Measurements from ENCODE around the gene WHRN.

WHRN gene

DNA sequence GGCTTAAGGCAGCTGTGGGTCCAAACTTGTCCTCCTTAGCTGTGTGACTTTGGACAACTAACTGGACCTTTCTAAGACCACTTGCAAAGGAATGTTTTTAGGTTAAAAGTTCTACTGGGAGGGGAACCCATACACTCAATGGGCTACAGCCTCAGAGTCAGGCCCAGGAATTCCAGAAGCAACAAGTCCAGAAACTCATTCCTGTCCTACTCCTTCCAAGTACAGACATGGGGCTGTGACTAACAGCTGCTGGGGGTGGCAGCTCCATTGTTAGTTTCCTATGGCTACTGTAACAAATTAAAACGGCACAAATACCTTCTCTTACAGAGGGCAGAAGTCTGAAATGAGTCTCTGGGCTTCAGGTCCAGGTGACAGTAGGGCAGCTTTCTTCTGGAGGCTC, 105.1 kb downstream of the WHRN start:
- Histone ChIP-seq H3K36me3 (ENCODE audit: insufficient read depth) (no peaks in the 10 kb centered on the region), H4K20me1 (ENCODE audit: insufficient read depth) (no peaks in the 10 kb centered on the region), H3K4me2 (no peak overlapping the region), H3K9ac (no peak overlapping the region), H2AFZ (ENCODE audit: low read depth) (no peak overlapping the region), H3K79me2 (ENCODE audit: insufficient read depth, low read depth) (peaks cover 18% of the 10 kb centered on the region; the same call in 1 of the 2 replicates), H3K4me1 (ENCODE audit: low read depth, poor library complexity, severe bottlenecking) (peaks cover 31% of the 10 kb centered on the region), H3K4me3 (IDR thresholded peaks at IDR 0.05; ENCODE audit: insufficient read depth, low read depth, low read length) (no peak overlapping the region), H3K27ac (no peak overlapping the region), H3K27me3 (ENCODE audit: insufficient read depth, low read depth) (no peaks in the 10 kb centered on the region)
- TF ChIP-seq, protein P1, sequence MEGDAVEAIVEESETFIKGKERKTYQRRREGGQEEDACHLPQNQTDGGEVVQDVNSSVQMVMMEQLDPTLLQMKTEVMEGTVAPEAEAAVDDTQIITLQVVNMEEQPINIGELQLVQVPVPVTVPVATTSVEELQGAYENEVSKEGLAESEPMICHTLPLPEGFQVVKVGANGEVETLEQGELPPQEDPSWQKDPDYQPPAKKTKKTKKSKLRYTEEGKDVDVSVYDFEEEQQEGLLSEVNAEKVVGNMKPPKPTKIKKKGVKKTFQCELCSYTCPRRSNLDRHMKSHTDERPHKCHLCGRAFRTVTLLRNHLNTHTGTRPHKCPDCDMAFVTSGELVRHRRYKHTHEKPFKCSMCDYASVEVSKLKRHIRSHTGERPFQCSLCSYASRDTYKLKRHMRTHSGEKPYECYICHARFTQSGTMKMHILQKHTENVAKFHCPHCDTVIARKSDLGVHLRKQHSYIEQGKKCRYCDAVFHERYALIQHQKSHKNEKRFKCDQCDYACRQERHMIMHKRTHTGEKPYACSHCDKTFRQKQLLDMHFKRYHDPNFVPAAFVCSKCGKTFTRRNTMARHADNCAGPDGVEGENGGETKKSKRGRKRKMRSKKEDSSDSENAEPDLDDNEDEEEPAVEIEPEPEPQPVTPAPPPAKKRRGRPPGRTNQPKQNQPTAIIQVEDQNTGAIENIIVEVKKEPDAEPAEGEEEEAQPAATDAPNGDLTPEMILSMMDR (conservative IDR thresholded peaks at IDR 0.05; ENCODE audit: low read depth, low read length) = no peak

DNA sequence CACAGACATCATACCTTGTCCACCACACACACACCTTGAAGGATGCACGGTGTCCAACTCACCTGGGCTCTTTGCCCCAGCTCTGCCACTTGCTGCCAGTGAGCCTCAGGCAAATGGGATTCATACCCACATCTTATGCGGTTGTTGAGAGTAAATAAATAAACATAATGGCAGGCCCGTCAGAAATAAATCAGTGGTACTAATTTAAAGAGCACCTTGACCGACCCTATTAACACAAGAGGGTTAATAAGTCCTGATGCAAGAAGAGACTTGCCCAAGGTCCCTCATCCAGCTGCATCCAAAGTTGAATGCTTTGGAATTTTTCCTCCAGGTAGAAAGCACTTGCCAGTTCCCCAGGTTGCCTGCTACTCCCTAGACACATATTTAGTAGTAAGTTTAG, 105.9 kb downstream of the WHRN start:
- Histone ChIP-seq H3K9ac (no peak overlapping the region), H3K27me3 (ENCODE audit: insufficient read depth, low read depth) (no peaks in the 10 kb centered on the region), H4K20me1 (ENCODE audit: insufficient read depth) (no peaks in the 10 kb centered on the region), H3K4me3 (IDR thresholded peaks at IDR 0.05; ENCODE audit: insufficient read depth, low read depth, low read length) (no peak overlapping the region), H3K4me2 (no peak overlapping the region), H2AFZ (ENCODE audit: low read depth) (no peak overlapping the region), H3K27ac (no peak overlapping the region), H3K36me3 (ENCODE audit: insufficient read depth) (no peaks in the 10 kb centered on the region), H3K4me1 (ENCODE audit: low read depth, poor library complexity, severe bottlenecking) (peaks cover 40% of the 10 kb centered on the region), H3K79me2 (ENCODE audit: insufficient read depth, low read depth) (peaks cover 18% of the 10 kb centered on the region; the same call in 1 of the 2 replicates)
- TF ChIP-seq, protein P1 (conservative IDR thresholded peaks at IDR 0.05; ENCODE audit: low read depth, low read length) = no peak

DNA sequence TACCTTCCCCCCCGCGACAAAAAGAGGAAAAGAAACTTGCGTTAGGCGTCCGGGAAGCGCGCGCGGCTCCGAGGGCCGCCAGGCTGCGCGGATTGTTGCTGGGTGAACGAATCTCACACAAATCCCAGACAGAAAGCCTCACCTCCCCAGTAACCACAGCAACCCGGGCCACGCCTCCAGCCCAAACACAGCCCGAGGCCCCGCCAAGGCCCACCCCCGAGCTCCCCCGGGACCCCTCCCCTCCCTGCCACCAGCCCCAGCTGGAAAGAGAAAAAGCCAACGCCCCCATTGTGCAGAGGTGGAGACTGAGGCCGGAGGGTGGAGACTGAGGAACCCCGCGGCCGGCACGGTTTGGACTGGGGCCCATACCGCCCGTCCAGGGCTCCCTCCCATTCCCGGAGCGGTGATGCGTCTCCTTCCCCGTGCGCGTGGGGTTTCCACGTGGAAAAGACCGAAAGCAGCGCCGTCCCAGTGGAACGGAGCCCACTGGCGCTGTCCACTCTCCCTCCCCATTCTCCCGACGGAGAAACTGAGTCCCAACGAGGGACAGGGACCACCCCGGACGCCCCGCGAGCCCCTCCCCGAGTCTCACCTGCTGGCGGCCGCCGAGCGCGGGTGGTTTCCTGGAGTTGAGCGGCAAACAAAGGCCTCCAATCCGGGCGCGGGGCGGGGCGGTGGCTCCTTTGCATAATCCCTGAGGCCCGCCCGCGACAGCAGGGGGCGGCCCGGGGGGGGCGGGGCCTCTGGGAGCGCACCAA, 107.2 kb downstream of the WHRN start:
- Histone ChIP-seq H3K27ac (peak overlapping the region; percentile 76), H3K27me3 (ENCODE audit: insufficient read depth, low read depth) (no peaks in the 10 kb centered on the region), H4K20me1 (ENCODE audit: insufficient read depth) (no peaks in the 10 kb centered on the region), H2AFZ (ENCODE audit: low read depth) (peak overlapping the region; percentile 69; the same call in 1 of the 2 replicates), H3K4me2 (peak overlapping the region; percentile 76), H3K36me3 (ENCODE audit: insufficient read depth) (no peaks in the 10 kb centered on the region), H3K4me1 (ENCODE audit: low read depth, poor library complexity, severe bottlenecking) (peaks cover 51% of the 10 kb centered on the region), H3K4me3 (IDR thresholded peaks at IDR 0.05; ENCODE audit: insufficient read depth, low read depth, low read length) (no peak overlapping the region), H3K9ac (peak overlapping the region; percentile 80), H3K79me2 (ENCODE audit: insufficient read depth, low read depth) (peaks cover 18% of the 10 kb centered on the region; the same call in 1 of the 2 replicates)
- TF ChIP-seq, protein P1 (conservative IDR thresholded peaks at IDR 0.05; ENCODE audit: low read depth, low read length) = no peak

DNA sequence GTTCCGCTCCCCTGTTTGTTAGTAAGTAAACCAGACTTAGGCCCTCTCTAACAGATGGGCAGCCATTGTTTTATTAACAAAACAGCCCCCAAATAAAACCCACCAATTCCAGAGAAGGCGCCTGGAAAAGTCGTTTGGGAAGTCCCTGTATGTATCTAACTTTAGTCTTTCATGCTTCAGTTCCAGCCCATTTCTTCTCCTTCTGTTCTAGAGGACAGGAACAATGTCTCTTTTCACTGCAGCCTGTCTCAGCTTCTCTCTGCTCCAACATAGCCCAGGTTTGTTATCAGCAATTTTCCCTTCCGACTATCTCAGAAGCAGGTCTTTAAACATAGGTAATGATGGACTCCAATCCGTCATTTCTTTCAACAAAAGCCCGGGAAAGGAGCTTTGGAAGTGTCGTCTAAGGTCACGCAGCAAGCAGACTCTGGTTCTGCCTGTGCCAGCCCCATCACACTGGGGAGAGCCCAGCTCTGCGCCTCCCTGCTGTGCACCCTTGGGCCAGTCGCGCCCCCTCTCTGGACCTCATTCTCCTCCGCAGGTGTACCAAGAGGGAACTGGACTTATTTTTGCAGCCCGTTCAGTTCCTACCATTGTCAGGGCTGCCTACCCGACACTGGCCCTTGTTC, 107.9 kb downstream of the WHRN start:
- Histone ChIP-seq H3K27ac (peak overlapping the region; percentile 76), H3K79me2 (ENCODE audit: insufficient read depth, low read depth) (peaks cover 19% of the 10 kb centered on the region; the same call in 1 of the 2 replicates), H3K4me1 (ENCODE audit: low read depth, poor library complexity, severe bottlenecking) (peaks cover 51% of the 10 kb centered on the region), H3K36me3 (ENCODE audit: insufficient read depth) (no peaks in the 10 kb centered on the region), H3K4me3 (IDR thresholded peaks at IDR 0.05; ENCODE audit: insufficient read depth, low read depth, low read length) (no peak overlapping the region), H3K4me2 (peak overlapping the region; percentile 58), H4K20me1 (ENCODE audit: insufficient read depth) (no peaks in the 10 kb centered on the region), H2AFZ (ENCODE audit: low read depth) (0 out of 2 replicates have a peak overlapping the region, but pooled peaks have one; percentile 9), H3K27me3 (ENCODE audit: insufficient read depth, low read depth) (no peaks in the 10 kb centered on the region), H3K9ac (peak overlapping the region; percentile 80; the same call in 1 of the 2 replicates)
- TF ChIP-seq, protein P1 (conservative IDR thresholded peaks at IDR 0.05; ENCODE audit: low read depth, low read length) = no peak
